Skeletal muscle satellite cell (primary cell): ENCODE measurements around the gene BTBD9.

ENCODE experiments used
- H3K27me3 ChIP-seq: 2 replicates; pipeline ENCODE4 v1.7.0; 2013; ENCODE audit warnings: low read length; ENCODE audit not compliant: control insufficient read depth, insufficient read depth
- H3K36me3 ChIP-seq: 2 replicates; pipeline ENCODE4 v1.7.0; 2013; ENCODE audit warnings: mild to moderate bottlenecking, control low read depth, low read length; ENCODE audit not compliant: insufficient read depth
- H3K4me1 ChIP-seq: 2 replicates; pipeline ENCODE4 v1.7.0; 2013; ENCODE audit warnings: low read length; ENCODE audit not compliant: control insufficient read depth, insufficient read depth
- H3K4me2 ChIP-seq: 2 replicates; pipeline ENCODE4 v1.7.0; 2013; ENCODE audit warnings: mild to moderate bottlenecking, low read length
- H3K4me3 ChIP-seq: 2 replicates; pipeline ENCODE4 v1.7.0; 2013; ENCODE audit warnings: low read length
- H3K9ac ChIP-seq: 2 replicates; pipeline ENCODE4 v1.7.0; 2013; ENCODE audit warnings: mild to moderate bottlenecking, low read depth, low read length, moderate library complexity
- H3K9me3 ChIP-seq: replicated peaks from 2 replicates; pipeline ENCODE4 v1.7.0; 2013; ENCODE audit warnings: mild to moderate bottlenecking, control low read depth, low read length

Gene BTBD9

GRCh38 chr6:38518511-38519304, 121.0 kb downstream of the BTBD9 start:
- no peaks in the 10 kb centered on the region for H3K36me3 ChIP-seq
- H3K4me2 ChIP-seq = no peak overlapping the region
- no peak overlapping the region for H3K4me3 ChIP-seq
- H3K9me3 ChIP-seq = no peaks in the 10 kb centered on the region
- no peaks in the 10 kb centered on the region for H3K4me1 ChIP-seq
- no peaks in the 10 kb centered on the region for H3K27me3 ChIP-seq
- H3K9ac ChIP-seq = no peak overlapping the region

- H3K9ac ChIP-seq = no peak overlapping the region
- H3K4me2 ChIP-seq = no peak overlapping the region
- no peaks in the 10 kb centered on the region for H3K9me3 ChIP-seq
- H3K27me3 ChIP-seq = no peaks in the 10 kb centered on the region
- no peak overlapping the region for H3K4me3 ChIP-seq
- H3K4me1 ChIP-seq = no peaks in the 10 kb centered on the region
- no peaks in the 10 kb centered on the region for H3K36me3 ChIP-seq
Observed at GRCh38 chr6:38517005-38517404, 122.7 kb downstream of the BTBD9 start.

GRCh38 chr6:38514399-38514798, 125.3 kb downstream of the BTBD9 start:
- H3K4me2 ChIP-seq = no peak overlapping the region
- no peaks in the 10 kb centered on the region for H3K9me3 ChIP-seq
- peaks cover 16% of the 10 kb centered on the region for H3K4me1 ChIP-seq
- no peak overlapping the region for H3K4me3 ChIP-seq
- H3K9ac ChIP-seq = no peak overlapping the region
- H3K36me3 ChIP-seq = no peaks in the 10 kb centered on the region
- no peaks in the 10 kb centered on the region for H3K27me3 ChIP-seq

GRCh38 chr6:38512211-38512610, 127.5 kb downstream of the BTBD9 start:
- peaks cover 30% of the 10 kb centered on the region for H3K4me1 ChIP-seq
- H3K4me3 ChIP-seq = no peak overlapping the region
- no peaks in the 10 kb centered on the region for H3K36me3 ChIP-seq
- H3K9ac ChIP-seq = no peak overlapping the region
- H3K9me3 ChIP-seq = no peaks in the 10 kb centered on the region
- no peak overlapping the region for H3K4me2 ChIP-seq
- H3K27me3 ChIP-seq = no peaks in the 10 kb centered on the region

GRCh38 chr6:38510205-38510604, 129.5 kb downstream of the BTBD9 start:
- Histone ChIP-seq H3K27me3 (no peaks in the 10 kb centered on the region), H3K4me2 (peak overlapping the region; percentile 50), H3K4me3 (peak overlapping the region; percentile 25), H3K36me3 (no peaks in the 10 kb centered on the region), H3K9ac (no peak overlapping the region), H3K9me3 (no peaks in the 10 kb centered on the region), H3K4me1 (peaks cover 30% of the 10 kb centered on the region)

- Histone ChIP-seq H3K36me3 (no peaks in the 10 kb centered on the region), H3K27me3 (no peaks in the 10 kb centered on the region), H3K9me3 (no peaks in the 10 kb centered on the region), H3K4me2 (peak overlapping the region; percentile 50), H3K4me1 (peaks cover 30% of the 10 kb centered on the region), H3K9ac (no peak overlapping the region), H3K4me3 (peak overlapping the region; percentile 25)
Observed at GRCh38 chr6:38509713-38510112, 130.0 kb downstream of the BTBD9 start.

GRCh38 chr6:38508894-38509293, 130.8 kb downstream of the BTBD9 start:
- no peaks in the 10 kb centered on the region for H3K9me3 ChIP-seq
- peaks cover 30% of the 10 kb centered on the region for H3K4me1 ChIP-seq
- no peak overlapping the region for H3K9ac ChIP-seq
- H3K27me3 ChIP-seq = no peaks in the 10 kb centered on the region
- H3K4me2 ChIP-seq = peak overlapping the region; percentile 31
- H3K36me3 ChIP-seq = no peaks in the 10 kb centered on the region
- H3K4me3 ChIP-seq = no peak overlapping the region

- no peak overlapping the region for H3K4me3 ChIP-seq
- H3K27me3 ChIP-seq = no peaks in the 10 kb centered on the region
- H3K9ac ChIP-seq = no peak overlapping the region
- no peaks in the 10 kb centered on the region for H3K9me3 ChIP-seq
- H3K4me1 ChIP-seq = peaks cover 30% of the 10 kb centered on the region
- H3K36me3 ChIP-seq = no peaks in the 10 kb centered on the region
- peak overlapping the region; percentile 31 for H3K4me2 ChIP-seq
Observed at GRCh38 chr6:38508286-38508685, 131.4 kb downstream of the BTBD9 start.

- Histone ChIP-seq H3K4me1 (peaks cover 30% of the 10 kb centered on the region), H3K9ac (no peak overlapping the region), H3K4me3 (no peak overlapping the region)
Observed at GRCh38 chr6:38507173-38507572, 132.6 kb downstream of the BTBD9 start.

GRCh38 chr6:38505826-38506225, 133.9 kb downstream of the BTBD9 start:
- Histone ChIP-seq H3K4me2 (no peak overlapping the region), H3K9me3 (no peaks in the 10 kb centered on the region), H3K27me3 (no peaks in the 10 kb centered on the region), H3K9ac (no peak overlapping the region), H3K36me3 (no peaks in the 10 kb centered on the region), H3K4me3 (no peak overlapping the region), H3K4me1 (peaks cover 28% of the 10 kb centered on the region)

More at GRCh38 chr6:38507173-38507572, 132.6 kb downstream of the BTBD9 start:
- Histone ChIP-seq H3K9me3 (no peaks in the 10 kb centered on the region), H3K4me2 (no peak overlapping the region), H3K27me3 (no peaks in the 10 kb centered on the region), H3K36me3 (no peaks in the 10 kb centered on the region)

GRCh38 chr6:38504996-38505395, 134.7 kb downstream of the BTBD9 start:
- no peak overlapping the region for H3K4me3 ChIP-seq
- H3K4me2 ChIP-seq = no peak overlapping the region
- H3K9me3 ChIP-seq = no peaks in the 10 kb centered on the region
- peaks cover 20% of the 10 kb centered on the region for H3K4me1 ChIP-seq
- no peaks in the 10 kb centered on the region for H3K36me3 ChIP-seq
- H3K27me3 ChIP-seq = no peaks in the 10 kb centered on the region
- H3K9ac ChIP-seq = no peak overlapping the region
